ENCODE measurements around the gene CADPS. TPM values are rescaled to one million over a fixed set of nuclear protein-coding genes. Genes with fewer than 3 reads are reported as not detected.

Gene CADPS
- total and polyA plus RNA-seq, 8 donors: 16.1 to 112 (median 26.0) TPM

GRCh38 chr3:62708638-62709373 is 166.4 kb downstream of the CADPS start:
- Histone ChIP-seq H3K4me1 (no peaks in the 10 kb centered on the region), H3K27ac (no peak overlapping the region), H3K9me3 (no peaks in the 10 kb centered on the region), H3K27me3 (no peaks in the 10 kb centered on the region), H3K4me3 (no peak overlapping the region), H3K36me3 (no peaks in the 10 kb centered on the region)
- ATAC-seq (no peak), DNase-seq (no peak), FAIRE-seq (no peak)
- TF ChIP-seq, protein P1, sequence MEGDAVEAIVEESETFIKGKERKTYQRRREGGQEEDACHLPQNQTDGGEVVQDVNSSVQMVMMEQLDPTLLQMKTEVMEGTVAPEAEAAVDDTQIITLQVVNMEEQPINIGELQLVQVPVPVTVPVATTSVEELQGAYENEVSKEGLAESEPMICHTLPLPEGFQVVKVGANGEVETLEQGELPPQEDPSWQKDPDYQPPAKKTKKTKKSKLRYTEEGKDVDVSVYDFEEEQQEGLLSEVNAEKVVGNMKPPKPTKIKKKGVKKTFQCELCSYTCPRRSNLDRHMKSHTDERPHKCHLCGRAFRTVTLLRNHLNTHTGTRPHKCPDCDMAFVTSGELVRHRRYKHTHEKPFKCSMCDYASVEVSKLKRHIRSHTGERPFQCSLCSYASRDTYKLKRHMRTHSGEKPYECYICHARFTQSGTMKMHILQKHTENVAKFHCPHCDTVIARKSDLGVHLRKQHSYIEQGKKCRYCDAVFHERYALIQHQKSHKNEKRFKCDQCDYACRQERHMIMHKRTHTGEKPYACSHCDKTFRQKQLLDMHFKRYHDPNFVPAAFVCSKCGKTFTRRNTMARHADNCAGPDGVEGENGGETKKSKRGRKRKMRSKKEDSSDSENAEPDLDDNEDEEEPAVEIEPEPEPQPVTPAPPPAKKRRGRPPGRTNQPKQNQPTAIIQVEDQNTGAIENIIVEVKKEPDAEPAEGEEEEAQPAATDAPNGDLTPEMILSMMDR (IDR thresholded peaks at IDR 0.05): no peak
- intact Hi-C loops (cut with DNase I): no loop called here
- WGBS, 2 donors: 35 to 38% methylated on average over 5 of the region's 5 CpGs

DNA sequence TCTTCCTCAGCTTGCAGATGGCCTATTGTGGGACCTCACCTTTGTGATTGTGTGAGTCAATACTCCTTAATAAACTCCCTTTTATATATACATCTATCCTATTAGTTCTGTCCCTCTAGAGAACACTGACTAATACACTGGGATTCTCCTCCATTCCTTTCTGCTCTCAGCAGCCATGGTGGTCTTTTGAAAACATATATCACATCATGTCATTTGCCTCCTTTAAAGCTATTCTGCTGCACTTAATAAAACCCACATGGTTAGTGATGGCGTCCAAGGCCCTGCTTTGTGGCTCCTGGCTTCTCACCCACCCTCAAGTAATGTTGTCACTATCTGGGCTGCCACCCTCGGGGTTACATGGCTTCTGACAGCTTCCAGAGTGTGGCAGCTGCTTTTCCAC is 169.5 kb downstream of the CADPS start:
- no peak overlapping the region for H3K4me3 ChIP-seq
- FAIRE-seq (no peak), DNase-seq (no peak), ATAC-seq (no peak)
- TF ChIP-seq, protein P1 (IDR thresholded peaks at IDR 0.05): no peak
- H3K9me3 ChIP-seq: no peaks in the 10 kb centered on the region
- H3K4me1 ChIP-seq: no peaks in the 10 kb centered on the region
- 63 to 74% methylated on average over 2 of the region's 2 CpGs for WGBS, 2 donors
- intact Hi-C loops (cut with DNase I): no loop called here
- H3K27ac ChIP-seq: no peak overlapping the region
- no peaks in the 10 kb centered on the region for H3K36me3 ChIP-seq
- H3K27me3 ChIP-seq: no peaks in the 10 kb centered on the region

- TF ChIP-seq, protein P1 (IDR thresholded peaks at IDR 0.05): no peak
- Histone ChIP-seq H3K36me3 (no peaks in the 10 kb centered on the region), H3K4me1 (no peaks in the 10 kb centered on the region), H3K27ac (no peak overlapping the region), H3K4me3 (no peak overlapping the region), H3K27me3 (no peaks in the 10 kb centered on the region), H3K9me3 (no peaks in the 10 kb centered on the region)
- FAIRE-seq: no peak
- ATAC-seq: no peak
- intact Hi-C loops (cut with DNase I): no loop called here
- 54 to 74% methylated on average over 4 of the region's 4 CpGs for WGBS, 2 donors
- DNase-seq: no peak
Observed at GRCh38 chr3:62703451-62704167, 171.6 kb downstream of the CADPS start.

- Histone ChIP-seq H3K4me1 (no peaks in the 10 kb centered on the region), H3K9me3 (no peaks in the 10 kb centered on the region), H3K27me3 (no peaks in the 10 kb centered on the region), H3K4me3 (no peak overlapping the region), H3K36me3 (no peaks in the 10 kb centered on the region), H3K27ac (no peak overlapping the region)
- no peak for ATAC-seq
- intact Hi-C loops (cut with DNase I): no loop called here
- FAIRE-seq: no peak
- DNase-seq: no peak
- WGBS, 2 donors: 62 to 77% methylated on average over 3 of the region's 3 CpGs
- TF ChIP-seq, protein P1 (IDR thresholded peaks at IDR 0.05): no peak
Observed at GRCh38 chr3:62700357-62700756, 174.9 kb downstream of the CADPS start.

GRCh38 chr3:62699728-62700127 is 175.5 kb downstream of the CADPS start:
- no peaks in the 10 kb centered on the region for H3K36me3 ChIP-seq
- FAIRE-seq (no peak), ATAC-seq (no peak), DNase-seq (no peak)
- TF ChIP-seq, protein P1 (IDR thresholded peaks at IDR 0.05): no peak
- no peaks in the 10 kb centered on the region for H3K4me1 ChIP-seq
- no peak overlapping the region for H3K27ac ChIP-seq
- H3K4me3 ChIP-seq: no peak overlapping the region
- intact Hi-C loops (cut with DNase I): no loop called here
- WGBS, 2 donors: 66 to 75% methylated on average over 7 of the region's 7 CpGs
- no peaks in the 10 kb centered on the region for H3K9me3 ChIP-seq
- H3K27me3 ChIP-seq: no peaks in the 10 kb centered on the region
